Measurements from ENCODE around the gene ZBTB7A. TPM values are rescaled to one million over a fixed set of nuclear protein-coding genes. Genes with fewer than 3 reads are reported as not detected.

Gene ZBTB7A
- total RNA-seq, 1 donor = 42.7 TPM

GRCh38 chr19:4014541-4015491, 51.9 kb downstream of the ZBTB7A start:
- Histone ChIP-seq H3K27ac (ENCODE audit: low read depth, low read length) (no peak overlapping the region), H3K79me2 (ENCODE audit: insufficient read depth, low read length) (peaks cover 90% of the 10 kb centered on the region), H2AFZ (ENCODE audit: low read length) (no peak overlapping the region), H3K27me3 (ENCODE audit: insufficient read depth, low read length) (no peaks in the 10 kb centered on the region), H3K9me3 (ENCODE audit: low read depth, low read length) (no peaks in the 10 kb centered on the region), H3K4me1 (ENCODE audit: insufficient read depth, low read length) (no peaks in the 10 kb centered on the region), H4K20me1 (ENCODE audit: insufficient read depth, low read length) (peaks cover 69% of the 10 kb centered on the region), H3K4me2 (ENCODE audit: insufficient read depth, low read length) (no peak overlapping the region), H3K36me3 (ENCODE audit: insufficient read depth, low read length) (peaks cover 30% of the 10 kb centered on the region), H3K4me3 (ENCODE audit: insufficient read depth, low read length) (no peak overlapping the region)
- TF ChIP-seq CTCF (IDR thresholded peaks at IDR 0.05; ENCODE audit: extremely low read depth, low read depth, low read length) = no peak
- peak; percentile 68 for DNase-seq (ENCODE audit: insufficient read length, low spot score, missing footprints)

GRCh38 chr19:4013886-4014540, 52.7 kb downstream of the ZBTB7A start:
- no peak overlapping the region for H3K4me3 ChIP-seq (ENCODE audit: insufficient read depth, low read length)
- peak; percentile 66 for DNase-seq (ENCODE audit: insufficient read length, low spot score, missing footprints)
- no peak overlapping the region for H2AFZ ChIP-seq (ENCODE audit: low read length)
- no peak overlapping the region for H3K27ac ChIP-seq (ENCODE audit: low read depth, low read length)
- no peak for TF ChIP-seq CTCF (IDR thresholded peaks at IDR 0.05; ENCODE audit: extremely low read depth, low read depth, low read length)
- H3K4me1 ChIP-seq (ENCODE audit: insufficient read depth, low read length) = peaks cover 2% of the 10 kb centered on the region
- no peaks in the 10 kb centered on the region for H3K27me3 ChIP-seq (ENCODE audit: insufficient read depth, low read length)
- H3K36me3 ChIP-seq (ENCODE audit: insufficient read depth, low read length) = peaks cover 30% of the 10 kb centered on the region
- H4K20me1 ChIP-seq (ENCODE audit: insufficient read depth, low read length) = peaks cover 71% of the 10 kb centered on the region
- H3K9me3 ChIP-seq (ENCODE audit: low read depth, low read length) = no peaks in the 10 kb centered on the region
- peaks cover 91% of the 10 kb centered on the region for H3K79me2 ChIP-seq (ENCODE audit: insufficient read depth, low read length)
- H3K4me2 ChIP-seq (ENCODE audit: insufficient read depth, low read length) = no peak overlapping the region

- H4K20me1 ChIP-seq (ENCODE audit: insufficient read depth, low read length) = peaks cover 77% of the 10 kb centered on the region
- H3K36me3 ChIP-seq (ENCODE audit: insufficient read depth, low read length) = peaks cover 30% of the 10 kb centered on the region
- no peak overlapping the region for H3K4me3 ChIP-seq (ENCODE audit: insufficient read depth, low read length)
- no peak overlapping the region for H3K27ac ChIP-seq (ENCODE audit: low read depth, low read length)
- peaks cover 10% of the 10 kb centered on the region for H3K4me1 ChIP-seq (ENCODE audit: insufficient read depth, low read length)
- peaks cover 91% of the 10 kb centered on the region for H3K79me2 ChIP-seq (ENCODE audit: insufficient read depth, low read length)
- H3K27me3 ChIP-seq (ENCODE audit: insufficient read depth, low read length) = no peaks in the 10 kb centered on the region
- TF ChIP-seq CTCF (IDR thresholded peaks at IDR 0.05; ENCODE audit: extremely low read depth, low read depth, low read length) = no peak
- H3K4me2 ChIP-seq (ENCODE audit: insufficient read depth, low read length) = no peak overlapping the region
- no peaks in the 10 kb centered on the region for H3K9me3 ChIP-seq (ENCODE audit: low read depth, low read length)
- DNase-seq (ENCODE audit: insufficient read length, low spot score, missing footprints) = peak; percentile 56
- no peak overlapping the region for H2AFZ ChIP-seq (ENCODE audit: low read length)
These were observed 53.6 kb downstream of the ZBTB7A start for GRCh38 chr19:4012975-4013634.
